OCI-LY1 (cell line): ENCODE results near the gene MRM2.
A peak's percentile ranks its signal among the peaks of the same experiment; 100 is the strongest.

Experiments used
- H2AFZ ChIP-seq: fragments of 200-600 bp; sonication (generic), shearing (Covaris generic); 2 replicates; pipeline ENCODE4 v1.6.0; 2014; ENCODE audit warnings: antibody characterized with exemption, mild to moderate bottlenecking, low read length
- H3F3A ChIP-seq: fragments of 200-600 bp; sonication (generic), shearing (Covaris generic); 2 replicates; pipeline ENCODE4 v1.6.0; 2014; ENCODE audit warnings: mild to moderate bottlenecking, antibody characterized with exemption, low read length, moderate library complexity; ENCODE audit not compliant: insufficient read depth
- H3K27ac ChIP-seq: fragments of 200-600 bp; sonication (generic); 2 replicates; pipeline ENCODE4 v1.5.1; 2014; ENCODE audit warnings: low read length, mixed run types, mild to moderate bottlenecking, low read depth; ENCODE audit not compliant: poor library complexity, severe bottlenecking
- H3K27me3 ChIP-seq: fragments of 200-600 bp; sonication (generic); 2 replicates; pipeline ENCODE4 v1.6.0; 2014; ENCODE audit warnings: antibody characterized with exemption, mild to moderate bottlenecking, low read length, moderate library complexity; ENCODE audit not compliant: insufficient read depth
- H3K36me3 ChIP-seq: fragments of 200-600 bp; sonication (generic); 2 replicates; pipeline ENCODE4 v1.6.1; 2014; ENCODE audit warnings: mild to moderate bottlenecking, antibody characterized with exemption, low read length, moderate library complexity, mixed read lengths; ENCODE audit not compliant: insufficient read depth
- H3K4me1 ChIP-seq: fragments of 200-600 bp; sonication (generic); 2 replicates; pipeline ENCODE4 v1.5.1; 2014; ENCODE audit warnings: mild to moderate bottlenecking, low read length, moderate library complexity; ENCODE audit not compliant: insufficient read depth, severe bottlenecking
- H3K4me2 ChIP-seq: fragments of 200-600 bp; sonication (generic), shearing (Covaris generic); 2 replicates; pipeline ENCODE4 v1.6.1; 2014; ENCODE audit warnings: low read length
- H3K4me3 ChIP-seq: fragments of 200-600 bp; sonication (generic); 2 replicates; pipeline ENCODE4 v1.5.1; 2014; ENCODE audit warnings: low read length, low read depth, mild to moderate bottlenecking, mixed read lengths; ENCODE audit not compliant: poor library complexity, severe bottlenecking
- H3K79me2 ChIP-seq: fragments of 200-600 bp; shearing (Covaris generic); 2 replicates; pipeline ENCODE4 v1.6.1; 2016; ENCODE audit warnings: mixed run types, low read length, mixed read lengths; ENCODE audit not compliant: insufficient read depth
- H3K9ac ChIP-seq: fragments of 200-600 bp; sonication (generic), shearing (Covaris generic); 2 replicates; pipeline ENCODE4 v1.6.1; 2014; ENCODE audit warnings: mild to moderate bottlenecking, low read length, mixed read lengths
- H3K9me2 ChIP-seq: fragments of 200-600 bp; sonication (generic), shearing (Covaris generic); 2 replicates; pipeline ENCODE4 v1.6.1; 2014; ENCODE audit warnings: low read depth, mild to moderate bottlenecking, low read length, mixed read lengths
- H3K9me3 ChIP-seq: fragments of 200-600 bp; shearing (Covaris generic); 2 replicates; pipeline ENCODE4 v1.6.1; 2014; ENCODE audit warnings: low read length, mixed read lengths
- H4K20me1 ChIP-seq: fragments of 200-600 bp; sonication (generic), shearing (Covaris generic); 2 replicates; pipeline ENCODE4 v1.6.0; 2016; ENCODE audit warnings: mild to moderate bottlenecking, low read length; ENCODE audit not compliant: insufficient read depth
- CTCF ChIP-seq: fragments of 200-600 bp; sonication (generic), shearing (Covaris generic); IDR thresholded peaks from 2 replicates; pipeline ENCODE4 v1.5.1; 2017; ENCODE audit warnings: mild to moderate bottlenecking, antibody characterized with exemption, low read length, moderate library complexity, mixed read lengths
- EZH2 ChIP-seq: fragments of 200-600 bp; sonication (generic), shearing (Covaris generic); IDR thresholded peaks from 2 replicates; pipeline ENCODE4 v1.8.0; 2017; ENCODE audit warnings: borderline replicate concordance, mixed run types, mild to moderate bottlenecking, antibody characterized with exemption, low read length, moderate library complexity, mixed read lengths

Gene MRM2

GRCh38 chr7:2209961-2210323 lies 32.1 kb downstream of the MRM2 start:
- no peak overlapping the region for H3K4me2 ChIP-seq
- no peak overlapping the region for H3K27ac ChIP-seq
- TF ChIP-seq EZH2, result no peak
- TF ChIP-seq CTCF, result no peak
- H3K9ac ChIP-seq, result no peak overlapping the region
- no peaks in the 10 kb centered on the region for H3K9me3 ChIP-seq
- peaks cover 4% of the 10 kb centered on the region for H3K4me1 ChIP-seq
- H3K4me3 ChIP-seq, result no peak overlapping the region
- peaks cover 69% of the 10 kb centered on the region for H3K36me3 ChIP-seq
- no peaks in the 10 kb centered on the region for H3F3A ChIP-seq
- H3K79me2 ChIP-seq, result no peaks in the 10 kb centered on the region
- no peaks in the 10 kb centered on the region for H3K9me2 ChIP-seq
- H2AFZ ChIP-seq, result no peak overlapping the region
- no peaks in the 10 kb centered on the region for H3K27me3 ChIP-seq
- H4K20me1 ChIP-seq, result no peaks in the 10 kb centered on the region

- no peaks in the 10 kb centered on the region for H3K9me2 ChIP-seq
- no peaks in the 10 kb centered on the region for H3K9me3 ChIP-seq
- no peak overlapping the region for H3K4me3 ChIP-seq
- H3K79me2 ChIP-seq, result no peaks in the 10 kb centered on the region
- no peaks in the 10 kb centered on the region for H3K27me3 ChIP-seq
- no peaks in the 10 kb centered on the region for H3F3A ChIP-seq
- TF ChIP-seq EZH2 (no peak), CTCF (peak; percentile 84)
- peaks cover 63% of the 10 kb centered on the region for H3K36me3 ChIP-seq
- H3K4me2 ChIP-seq, result no peak overlapping the region
- H3K9ac ChIP-seq, result no peak overlapping the region
- no peak overlapping the region for H2AFZ ChIP-seq
- H4K20me1 ChIP-seq, result no peaks in the 10 kb centered on the region
- no peak overlapping the region for H3K27ac ChIP-seq
- peaks cover 6% of the 10 kb centered on the region for H3K4me1 ChIP-seq
Observed at GRCh38 chr7:2209146-2209960, 32.7 kb downstream of the MRM2 start.

GRCh38 chr7:2208712-2209111 lies 33.3 kb downstream of the MRM2 start:
- no peak for TF ChIP-seq EZH2
- TF ChIP-seq CTCF, result no peak
- Histone ChIP-seq H4K20me1 (no peaks in the 10 kb centered on the region), H3K27ac (no peak overlapping the region), H3K9ac (no peak overlapping the region), H3K4me2 (no peak overlapping the region), H3K79me2 (no peaks in the 10 kb centered on the region), H3K36me3 (peaks cover 56% of the 10 kb centered on the region), H2AFZ (no peak overlapping the region), H3K9me3 (no peaks in the 10 kb centered on the region), H3K4me3 (no peak overlapping the region), H3K27me3 (no peaks in the 10 kb centered on the region), H3K4me1 (peaks cover 12% of the 10 kb centered on the region), H3F3A (no peaks in the 10 kb centered on the region), H3K9me2 (no peaks in the 10 kb centered on the region)
